Thymus (tissue), 11 donors: Measurements from ENCODE around the gene COMMD9. TPM values are rescaled to one million over a fixed set of nuclear protein-coding genes. Genes with fewer than 3 reads are reported as not detected.
A peak's percentile ranks its signal among the peaks of the same experiment; 100 is the strongest.

Source experiments
- DNase-seq, 9 donors: peaks; one replicate each; pipeline ENCODE4 v3.0.0-alpha.2; 2013; ENCODE audit warnings: low spot score in 9 of 9, low read depth in 6 of 9, missing footprints in 1 of 9
- H3K27ac ChIP-seq, 2 donors: one replicate each; pipeline ENCODE4 v1.5.1; 2013; ENCODE audit warnings: control low read depth in 1 of 2, low read depth in 1 of 2, low read length in 1 of 2, mild to moderate bottlenecking in 1 of 2, moderate library complexity in 1 of 2
- H3K27me3 ChIP-seq, 2 donors: one replicate each; pipeline ENCODE4 v1.5.1; 2013; ENCODE audit warnings: low read length in 1 of 2; ENCODE audit not compliant: control insufficient read depth in 2 of 2, insufficient read depth in 1 of 2
- H3K36me3 ChIP-seq, 2 donors: one replicate each; pipeline ENCODE4 v1.5.1; 2013; ENCODE audit warnings: low read length in 1 of 2, mild to moderate bottlenecking in 1 of 2, moderate library complexity in 1 of 2; ENCODE audit not compliant: control insufficient read depth in 2 of 2, insufficient read depth in 2 of 2
- H3K4me1 ChIP-seq, 2 donors: one replicate each; pipeline ENCODE4 v1.5.1; 2013; ENCODE audit warnings: low read length in 2 of 2; ENCODE audit not compliant: control insufficient read depth in 2 of 2, insufficient read depth in 2 of 2
- H3K4me3 ChIP-seq, 2 donors: one replicate each; pipeline ENCODE4 v1.5.1; 2013; ENCODE audit warnings: low read length in 2 of 2, control low read depth in 1 of 2, mild to moderate bottlenecking in 1 of 2
- H3K9me3 ChIP-seq, 2 donors: one replicate each; pipeline ENCODE4 v1.5.1; 2013; ENCODE audit warnings: low read length in 1 of 2, mild to moderate bottlenecking in 1 of 2; ENCODE audit not compliant: control insufficient read depth in 2 of 2, insufficient read depth in 1 of 2
- WGBS: extraction: QIAGEN DNeasy Blood & Tissue Kit; methylation state at CpG from one replicate; pipeline ENCODE4 v1.1.7; 2013; 5-methylcytosine and 5-hydroxymethylcytosine counted together
- polyA plus RNA-seq: library from polyadenylated mRNA; stranded (reverse); fragments of 200-250 nt; gene quantifications from one replicate; pipeline ENCODE4 v1.2.3, GENCODE V29; 2013
- total RNA-seq: library from RNA; stranded (reverse); fragments of 120-200 nt; gene quantifications from one replicate; pipeline ENCODE4 v1.2.4, GENCODE V29; 2013
- donor health status: healthy.

COMMD9 gene
- total and polyA plus RNA-seq, 2 donors = 31.9 to 63.6 TPM

DNA sequence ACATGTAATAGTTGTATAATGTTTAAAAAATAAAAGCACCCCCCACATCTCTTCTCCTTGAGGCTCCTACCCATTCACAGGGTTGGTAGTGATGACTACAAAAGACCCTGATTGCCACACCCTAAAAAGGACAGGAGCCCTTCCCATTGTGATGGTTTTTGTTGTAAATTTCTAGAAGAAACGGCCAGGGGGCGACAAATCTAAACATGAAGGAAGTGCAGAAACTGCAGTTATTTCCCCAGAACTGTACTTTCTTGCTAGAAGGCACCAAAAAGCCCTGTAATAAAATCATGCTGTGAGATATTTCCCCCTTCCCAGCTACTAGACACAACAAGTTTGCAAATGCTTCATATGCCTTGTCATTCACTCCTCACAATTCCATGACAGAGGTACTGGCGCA is 17.7 kb upstream of the COMMD9 start:
- no peaks in the 10 kb centered on the region for H3K36me3 ChIP-seq
- H3K9me3 ChIP-seq = no peaks in the 10 kb centered on the region
- no peak overlapping the region for H3K4me3 ChIP-seq
- H3K4me1 ChIP-seq = no peaks in the 10 kb centered on the region
- peak in 7 of 9 donors; percentile 15 to 65 (median 43) for DNase-seq
- H3K27me3 ChIP-seq = no peaks in the 10 kb centered on the region
- H3K27ac ChIP-seq = no peak overlapping the region
- WGBS = 37% methylated on average over 3 of the region's 3 CpGs

DNA sequence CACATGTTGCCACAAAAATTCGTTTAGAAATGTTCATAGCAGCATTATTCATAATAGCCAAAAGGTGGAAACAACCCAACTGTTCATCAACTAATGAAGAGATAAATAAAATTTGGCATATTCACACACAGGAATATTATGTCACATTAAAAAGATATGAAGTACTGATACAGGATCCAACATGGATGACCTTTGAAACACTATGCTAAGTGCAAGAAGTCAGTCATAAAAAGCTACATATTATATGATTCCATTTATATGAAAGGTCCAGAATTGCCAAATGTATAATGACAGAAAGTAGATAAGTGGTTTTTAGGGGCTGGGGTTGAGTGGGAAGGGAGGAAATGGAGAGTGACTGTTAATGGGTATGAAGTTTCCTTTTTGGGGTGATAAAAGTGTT is 15.8 kb upstream of the COMMD9 start:
- DNase-seq = no peak
- H3K36me3 ChIP-seq = no peaks in the 10 kb centered on the region
- no peaks in the 10 kb centered on the region for H3K27me3 ChIP-seq
- no peak overlapping the region for H3K27ac ChIP-seq
- WGBS = 78% methylated on average over 1 of the region's 1 CpG
- no peak overlapping the region for H3K4me3 ChIP-seq
- no peaks in the 10 kb centered on the region for H3K9me3 ChIP-seq
- no peaks in the 10 kb centered on the region for H3K4me1 ChIP-seq

DNA sequence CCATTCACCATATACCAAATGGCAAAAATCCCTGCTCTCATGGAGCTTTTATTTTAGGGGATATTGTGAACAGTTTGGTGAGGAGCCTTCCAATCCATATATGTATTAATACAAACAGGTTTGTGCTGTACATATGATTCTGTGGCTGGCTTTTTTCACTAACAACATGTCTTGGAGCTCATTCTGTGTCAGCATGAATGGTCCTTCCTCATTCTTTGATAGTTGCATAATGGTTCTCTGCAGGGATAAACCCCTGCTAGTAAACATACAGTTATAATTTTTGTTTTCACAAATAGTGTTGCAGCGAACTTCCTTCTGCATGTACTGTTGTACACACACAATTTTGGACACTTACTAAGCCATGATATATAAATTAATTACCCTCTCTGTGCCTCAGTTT is 15.1 kb upstream of the COMMD9 start:
- WGBS = 87% methylated on average over 1 of the region's 1 CpG
- DNase-seq = no peak

DNA sequence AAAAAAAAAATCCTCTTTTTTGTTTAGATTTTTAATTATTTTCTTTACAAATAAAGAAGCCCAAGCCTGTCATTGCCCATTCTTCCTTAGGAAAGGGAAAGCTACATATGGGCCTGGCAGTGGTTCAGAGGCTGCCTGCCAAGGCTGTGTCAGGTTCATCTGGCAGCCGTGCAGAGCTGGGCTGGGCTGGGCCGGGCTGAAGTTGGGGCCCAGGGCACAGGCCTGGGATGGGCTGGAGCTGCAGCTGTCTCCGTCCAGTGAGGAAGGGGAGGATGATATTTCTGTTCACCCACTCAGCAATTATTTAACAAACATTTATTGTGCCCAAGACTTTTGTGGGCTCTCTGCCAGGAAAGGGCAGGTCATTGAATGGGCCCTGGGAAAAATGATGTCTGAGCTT is 11.4 kb upstream of the COMMD9 start:
- no peaks in the 10 kb centered on the region for H3K4me1 ChIP-seq
- no peak overlapping the region for H3K4me3 ChIP-seq
- H3K27me3 ChIP-seq = no peaks in the 10 kb centered on the region
- H3K9me3 ChIP-seq = no peaks in the 10 kb centered on the region
- H3K27ac ChIP-seq = no peak overlapping the region
- no peak for DNase-seq
- WGBS = 88% methylated on average over 3 of the region's 3 CpGs
- H3K36me3 ChIP-seq = no peaks in the 10 kb centered on the region

More for the DNA sequence above, 15.1 kb upstream of the COMMD9 start:
- Histone ChIP-seq H3K4me1 (no peaks in the 10 kb centered on the region), H3K4me3 (no peak overlapping the region), H3K36me3 (no peaks in the 10 kb centered on the region), H3K9me3 (no peaks in the 10 kb centered on the region), H3K27ac (no peak overlapping the region), H3K27me3 (no peaks in the 10 kb centered on the region)

DNA sequence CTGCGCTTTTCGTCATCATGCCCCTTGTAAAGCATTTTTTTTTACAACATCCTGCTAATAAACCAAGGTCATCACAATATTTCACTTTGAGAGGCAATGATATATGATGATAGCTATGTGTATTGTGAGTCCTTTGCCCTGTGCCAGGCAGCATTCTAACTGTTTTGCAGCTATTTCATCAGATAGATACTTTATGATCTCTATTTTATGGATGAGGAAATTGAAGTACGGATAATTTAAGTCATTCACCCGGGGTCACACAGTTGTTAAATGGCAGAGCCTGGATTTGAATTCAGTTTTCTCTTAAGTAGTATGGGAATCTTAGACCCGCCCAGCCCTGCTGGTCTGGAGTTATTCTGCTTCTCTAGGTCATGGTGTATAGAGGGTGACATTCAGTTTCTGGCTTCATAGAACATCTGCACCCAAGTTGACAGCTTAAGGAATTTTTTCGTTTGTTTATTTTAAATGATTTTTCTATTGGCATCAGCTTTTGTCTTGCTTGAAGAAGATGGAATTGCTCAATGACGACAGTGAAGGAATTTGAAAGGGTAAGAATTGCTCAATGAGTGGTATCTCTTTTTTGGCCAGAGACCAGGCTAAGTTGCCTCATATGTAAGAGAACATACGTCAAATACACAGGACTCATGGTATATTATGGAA is 7.8 kb upstream of the COMMD9 start:
- H3K27me3 ChIP-seq = no peaks in the 10 kb centered on the region
- H3K4me3 ChIP-seq = no peak overlapping the region
- no peak overlapping the region for H3K27ac ChIP-seq
- no peaks in the 10 kb centered on the region for H3K36me3 ChIP-seq
- H3K4me1 ChIP-seq = no peaks in the 10 kb centered on the region
- DNase-seq = no peak
- no peaks in the 10 kb centered on the region for H3K9me3 ChIP-seq
- 96% methylated on average over 8 of the region's 8 CpGs for WGBS

DNA sequence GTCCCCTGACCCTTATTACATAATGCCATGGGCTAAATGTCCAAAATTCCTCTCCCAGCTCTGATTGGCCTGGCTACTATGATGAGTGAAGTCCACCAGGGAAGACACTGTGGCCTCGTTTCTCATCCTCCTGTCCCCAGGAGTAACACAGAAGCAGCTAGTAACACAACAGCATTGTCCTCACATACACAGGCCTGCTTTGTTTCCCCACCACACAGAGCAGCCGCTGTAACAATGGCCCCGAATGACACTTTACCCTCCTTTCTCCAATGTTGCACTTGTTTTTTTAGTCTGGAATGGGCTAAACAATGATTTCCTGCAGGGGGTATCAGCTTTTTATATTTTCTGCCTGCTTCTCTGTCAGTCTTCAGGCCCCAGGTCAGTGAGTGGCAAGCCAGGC is 6.7 kb upstream of the COMMD9 start, which contains the start of gene PRR5L:
TSS of gene PRR5L (plus strand) at position 363 of the 400 bp plus-strand sequence. CDS start 104,834 bp downstream, outside the sequence.
- no peaks in the 10 kb centered on the region for H3K36me3 ChIP-seq
- no peak within 1 kb of the TSS for H3K27ac ChIP-seq
- H3K9me3 ChIP-seq = no peaks in the 10 kb centered on the region
- no peaks in the 10 kb centered on the region for H3K4me1 ChIP-seq
- WGBS = 96% methylated on average over 3 of the region's 3 CpGs
- H3K4me3 ChIP-seq = no peak within 1 kb of the TSS
- no peaks in the 10 kb centered on the region for H3K27me3 ChIP-seq
- DNase-seq = no peak

DNA sequence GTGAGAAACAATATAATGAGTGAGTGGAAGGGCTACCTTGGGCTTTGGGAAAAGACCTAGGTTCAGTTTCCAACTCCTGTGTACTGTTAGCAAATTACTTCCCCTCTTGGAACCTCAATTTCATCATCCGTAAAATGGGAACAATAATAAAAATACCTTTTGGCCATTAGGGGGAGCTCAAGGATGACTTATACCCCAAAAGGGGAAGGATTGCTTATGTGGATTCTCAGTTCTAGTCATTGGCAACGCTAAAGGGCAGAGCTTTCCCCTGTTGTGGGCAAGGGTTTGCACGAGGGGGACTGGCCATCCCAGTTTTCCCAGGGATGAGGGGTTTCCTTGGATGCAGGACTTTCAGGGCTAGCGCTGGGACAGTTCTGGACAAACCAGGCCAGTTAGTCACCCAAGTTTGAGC is 3.1 kb upstream of the COMMD9 start:
- Histone ChIP-seq H3K9me3 (no peaks in the 10 kb centered on the region), H3K4me1 (peaks cover 7 to 9% of the 10 kb centered on the region in 2 donors), H3K27ac (no peak overlapping the region), H3K27me3 (no peaks in the 10 kb centered on the region), H3K36me3 (no peaks in the 10 kb centered on the region), H3K4me3 (no peak overlapping the region)
- peak in 5 of 9 donors; percentile 20 to 65 (median 46) for DNase-seq
- WGBS = 51% methylated on average over 4 of the region's 4 CpGs

DNA sequence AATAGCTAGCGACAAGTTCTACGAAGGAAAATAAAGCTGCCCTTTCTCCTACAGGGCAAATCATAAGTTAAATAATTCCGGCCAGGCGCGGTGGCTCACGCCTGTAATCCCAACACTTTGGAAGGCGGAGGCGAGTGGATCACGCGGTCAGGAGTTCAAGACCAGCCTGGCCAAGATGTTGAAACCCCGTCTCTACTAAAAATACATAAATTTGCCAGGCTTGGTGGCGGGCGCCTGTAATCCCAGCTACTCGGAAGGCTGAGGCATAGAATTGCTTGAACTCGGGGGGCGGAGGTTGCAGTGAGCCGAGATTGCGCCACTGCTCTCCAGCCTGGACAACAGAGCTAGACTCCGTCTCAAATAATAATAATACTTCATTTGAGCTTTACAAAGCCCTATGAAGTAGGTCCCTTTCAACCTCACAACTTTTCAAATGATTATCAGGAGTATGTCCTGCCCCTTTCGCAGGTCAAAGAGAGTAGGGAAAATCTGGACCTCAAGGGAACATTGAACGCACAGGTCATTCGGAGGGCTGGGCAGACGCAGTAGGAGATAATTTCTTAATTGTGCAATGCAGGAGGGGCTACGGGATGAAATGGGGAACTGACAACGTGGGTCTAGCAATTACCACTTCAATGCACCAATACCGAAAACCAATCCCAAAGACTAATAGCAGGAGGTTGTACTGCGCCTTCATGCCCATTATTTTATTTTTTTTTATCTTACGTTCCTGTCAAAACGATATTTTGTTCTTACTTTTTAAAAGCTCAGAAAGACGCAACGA is 590 bp downstream of the COMMD9 start:
- 46% methylated on average over 31 of the region's 31 CpGs for WGBS
- Histone ChIP-seq H3K4me1 (peaks cover 7 to 9% of the 10 kb centered on the region in 2 donors), H3K4me3 (peak overlapping the region; percentile 55 to 80), H3K36me3 (no peaks in the 10 kb centered on the region), H3K27me3 (no peaks in the 10 kb centered on the region), H3K27ac (peak overlapping the region in 1 of 2 donors; percentile 44), H3K9me3 (no peaks in the 10 kb centered on the region)
- DNase-seq = peak in 2 of 9 donors; percentile 3 to 12

DNA sequence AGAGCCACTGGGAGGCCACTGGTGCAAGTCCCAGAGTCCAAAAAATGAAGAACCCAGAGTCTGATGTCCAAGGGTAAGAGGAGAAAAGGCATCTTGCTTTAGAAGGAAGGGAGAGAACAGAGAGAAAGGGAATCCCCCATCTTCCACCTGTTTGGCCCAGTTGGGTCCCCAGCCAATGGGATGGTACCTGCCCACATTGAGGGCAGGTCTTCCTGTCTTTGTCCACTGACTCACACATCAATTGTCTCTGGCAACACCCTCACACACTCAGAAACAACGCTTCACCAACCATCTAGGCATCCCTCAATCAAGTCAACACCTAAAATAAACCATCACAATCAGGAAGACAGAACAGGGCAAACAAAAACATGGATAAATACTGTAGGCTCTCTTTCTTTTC is 6.3 kb downstream of the COMMD9 start:
- peaks cover 0 to 8% of the 10 kb centered on the region in 2 donors for H3K36me3 ChIP-seq
- no peak overlapping the region for H3K27ac ChIP-seq
- DNase-seq = no peak
- 95% methylated on average over 1 of the region's 1 CpG for WGBS
- no peaks in the 10 kb centered on the region for H3K4me1 ChIP-seq
- no peak overlapping the region for H3K4me3 ChIP-seq
- no peaks in the 10 kb centered on the region for H3K27me3 ChIP-seq
- H3K9me3 ChIP-seq = peaks cover 0 to 4% of the 10 kb centered on the region in 2 donors
